Measurements from ENCODE around the gene ANKRD18B. TPM values are rescaled to one million over a fixed set of nuclear protein-coding genes. Genes with fewer than 3 reads are reported as not detected.
"Not testable (repeated sequence)": the region's sequence is repeated elsewhere in the genome, so short reads cannot be mapped to it uniquely, and the experiment has no call there.

Gene ANKRD18B
- total and polyA plus RNA-seq, 4 donors: not detected

DNA sequence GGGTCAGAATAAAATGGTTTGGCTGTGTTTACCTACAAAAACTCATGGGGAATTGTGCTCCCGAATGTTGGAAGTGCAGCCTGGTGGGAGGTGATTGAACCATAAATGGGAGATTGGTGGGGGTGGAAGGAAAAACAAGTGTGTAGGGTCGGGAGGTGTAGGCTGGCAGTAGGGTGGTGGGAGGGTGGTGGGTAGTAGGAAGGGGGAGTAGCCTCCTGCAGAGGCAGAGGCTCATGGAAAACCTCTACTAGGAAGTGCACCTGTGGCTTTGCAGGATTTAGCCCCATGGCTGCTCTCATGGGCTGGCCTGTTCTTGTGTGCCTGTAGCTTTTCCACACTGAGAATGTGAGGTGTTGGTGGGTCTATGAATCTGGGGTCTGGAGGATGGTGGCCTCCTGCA is 63.7 kb downstream of the ANKRD18B start:
- H3K4me3 ChIP-seq (ENCODE audit: low read length in 2 of 2); intact Hi-C loops (cut with DNase I); H3K36me3 ChIP-seq (ENCODE audit: control insufficient read depth in 1 of 2, insufficient read depth in 2 of 2, low read length in 1 of 2); DNase-seq; H3K4me1 ChIP-seq (ENCODE audit: control insufficient read depth in 1 of 2, insufficient read depth in 2 of 2, low read length in 2 of 2); H3K9me3 ChIP-seq (ENCODE audit: control insufficient read depth, low read length); H3K27me3 ChIP-seq (ENCODE audit: control insufficient read depth in 1 of 2, insufficient read depth in 2 of 2, low read length in 1 of 2); H3K27ac ChIP-seq (ENCODE audit: low read depth in 1 of 2, low read length in 2 of 2); ATAC-seq (ENCODE audit: low FRiP score): not testable (repeated sequence)
- no CpG with 5 or more reads among the region's 2 CpGs for WGBS, 2 donors

DNA sequence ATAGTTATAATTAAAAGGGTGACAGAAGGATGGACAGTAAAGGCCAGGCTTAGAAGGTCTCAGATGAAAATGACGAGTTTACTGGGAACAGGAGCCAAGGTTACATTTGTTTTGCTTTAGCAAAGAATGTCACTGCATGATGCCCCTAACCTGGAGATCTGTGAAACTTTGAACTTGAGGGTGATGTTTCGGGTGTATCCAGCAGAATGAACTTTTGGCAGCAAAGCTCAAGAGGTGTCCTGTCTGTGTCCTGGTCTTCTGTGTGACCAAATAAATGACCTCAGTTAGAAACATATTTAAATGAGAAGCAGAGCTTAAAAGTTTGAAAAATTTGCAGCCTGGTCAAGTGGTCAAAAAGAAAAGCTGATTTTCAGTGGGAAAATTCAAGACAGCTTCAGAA is 64.8 kb downstream of the ANKRD18B start:
- H3K4me3 ChIP-seq (ENCODE audit: low read length in 2 of 2); intact Hi-C loops (cut with DNase I); H3K27ac ChIP-seq (ENCODE audit: low read depth in 1 of 2, low read length in 2 of 2); ATAC-seq (ENCODE audit: low FRiP score); H3K27me3 ChIP-seq (ENCODE audit: control insufficient read depth in 1 of 2, insufficient read depth in 2 of 2, low read length in 1 of 2); H3K36me3 ChIP-seq (ENCODE audit: control insufficient read depth in 1 of 2, insufficient read depth in 2 of 2, low read length in 1 of 2); H3K4me1 ChIP-seq (ENCODE audit: control insufficient read depth in 1 of 2, insufficient read depth in 2 of 2, low read length in 2 of 2); H3K9me3 ChIP-seq (ENCODE audit: control insufficient read depth, low read length); DNase-seq: not testable (repeated sequence)
- WGBS, 2 donors: 95 to 100% methylated on average over 1 of the region's 2 CpGs

DNA sequence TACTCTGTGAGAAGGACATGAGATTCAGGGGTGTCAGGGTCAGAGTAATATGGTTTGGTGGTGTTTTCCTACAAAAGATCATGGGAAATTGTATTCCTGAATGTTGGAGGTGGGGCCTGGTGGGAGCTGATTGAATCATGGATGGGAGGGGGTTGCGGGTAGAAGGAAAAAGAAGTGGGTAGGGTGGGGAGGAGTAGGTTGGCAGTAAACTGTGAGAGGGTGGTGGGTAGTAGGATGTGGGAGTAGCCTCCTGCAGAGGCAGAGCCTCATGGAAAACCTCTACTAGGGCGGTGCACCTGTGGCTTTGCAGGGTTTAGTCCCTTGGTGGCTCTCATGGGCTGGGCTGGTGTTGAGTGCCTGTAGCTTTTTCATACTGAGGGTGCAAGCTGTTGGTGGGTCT is 66.8 kb downstream of the ANKRD18B start:
- H3K9me3 ChIP-seq (ENCODE audit: control insufficient read depth, low read length); H3K27me3 ChIP-seq (ENCODE audit: control insufficient read depth in 1 of 2, insufficient read depth in 2 of 2, low read length in 1 of 2); H3K27ac ChIP-seq (ENCODE audit: low read depth in 1 of 2, low read length in 2 of 2); DNase-seq; H3K36me3 ChIP-seq (ENCODE audit: control insufficient read depth in 1 of 2, insufficient read depth in 2 of 2, low read length in 1 of 2); H3K4me3 ChIP-seq (ENCODE audit: low read length in 2 of 2); H3K4me1 ChIP-seq (ENCODE audit: control insufficient read depth in 1 of 2, insufficient read depth in 2 of 2, low read length in 2 of 2); ATAC-seq (ENCODE audit: low FRiP score); intact Hi-C loops (cut with DNase I): not testable (repeated sequence)
- WGBS, 2 donors: 96 to 100% methylated on average over 2 of the region's 2 CpGs

- H3K36me3 ChIP-seq (ENCODE audit: control insufficient read depth in 1 of 2, insufficient read depth in 2 of 2, low read length in 1 of 2); H3K4me3 ChIP-seq (ENCODE audit: low read length in 2 of 2); ATAC-seq (ENCODE audit: low FRiP score); H3K27ac ChIP-seq (ENCODE audit: low read depth in 1 of 2, low read length in 2 of 2); H3K27me3 ChIP-seq (ENCODE audit: control insufficient read depth in 1 of 2, insufficient read depth in 2 of 2, low read length in 1 of 2); H3K9me3 ChIP-seq (ENCODE audit: control insufficient read depth, low read length); H3K4me1 ChIP-seq (ENCODE audit: control insufficient read depth in 1 of 2, insufficient read depth in 2 of 2, low read length in 2 of 2); intact Hi-C loops (cut with DNase I); DNase-seq: not testable (repeated sequence)
- WGBS, 2 donors: 94 to 96% methylated on average over 2 of the region's 2 CpGs
Measured at GRCh38 chr9:33596974-33597373, 72.9 kb downstream of the ANKRD18B start.

GRCh38 chr9:33597386-33597785 is 73.3 kb downstream of the ANKRD18B start:
- H3K27ac ChIP-seq (ENCODE audit: low read depth in 1 of 2, low read length in 2 of 2); H3K27me3 ChIP-seq (ENCODE audit: control insufficient read depth in 1 of 2, insufficient read depth in 2 of 2, low read length in 1 of 2); intact Hi-C loops (cut with DNase I); ATAC-seq (ENCODE audit: low FRiP score); H3K36me3 ChIP-seq (ENCODE audit: control insufficient read depth in 1 of 2, insufficient read depth in 2 of 2, low read length in 1 of 2); H3K4me1 ChIP-seq (ENCODE audit: control insufficient read depth in 1 of 2, insufficient read depth in 2 of 2, low read length in 2 of 2); H3K4me3 ChIP-seq (ENCODE audit: low read length in 2 of 2); H3K9me3 ChIP-seq (ENCODE audit: control insufficient read depth, low read length); DNase-seq: not testable (repeated sequence)
- WGBS, 2 donors: 64 to 67% methylated on average over 3 of the region's 3 CpGs

DNA sequence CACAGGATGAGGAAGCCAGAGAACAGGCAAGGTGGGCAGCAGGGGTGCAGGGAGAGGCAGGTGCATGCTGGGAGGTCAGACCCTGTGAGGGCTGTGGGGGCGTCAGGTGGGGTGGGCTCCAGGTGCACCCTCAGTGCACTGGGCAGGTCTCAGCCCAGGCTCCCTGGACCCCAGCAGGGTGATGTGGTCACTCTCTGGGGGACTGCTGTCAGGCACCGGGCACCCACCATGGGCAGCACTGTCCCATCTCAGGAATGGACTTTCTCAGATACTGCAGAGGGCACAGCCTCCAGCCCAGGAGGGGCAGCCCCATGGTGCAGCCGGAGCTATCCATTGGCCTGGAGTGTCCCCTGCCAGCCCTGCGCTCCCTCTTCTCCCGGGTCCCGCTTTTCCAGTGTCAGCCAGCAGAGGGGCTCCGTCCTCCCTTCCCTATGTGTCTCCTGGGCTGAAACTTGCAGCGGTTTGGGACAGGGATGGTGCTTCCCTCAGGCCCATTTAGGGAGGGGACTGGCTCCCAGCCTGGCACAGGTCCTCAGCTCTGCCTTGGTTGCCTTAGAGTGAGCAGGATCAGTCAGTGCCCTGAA is 74.8 kb downstream of the ANKRD18B start:
- H3K9me3 ChIP-seq (ENCODE audit: control insufficient read depth, low read length); H3K4me3 ChIP-seq (ENCODE audit: low read length in 2 of 2); ATAC-seq (ENCODE audit: low FRiP score); H3K27me3 ChIP-seq (ENCODE audit: control insufficient read depth in 1 of 2, insufficient read depth in 2 of 2, low read length in 1 of 2); H3K36me3 ChIP-seq (ENCODE audit: control insufficient read depth in 1 of 2, insufficient read depth in 2 of 2, low read length in 1 of 2); H3K4me1 ChIP-seq (ENCODE audit: control insufficient read depth in 1 of 2, insufficient read depth in 2 of 2, low read length in 2 of 2); intact Hi-C loops (cut with DNase I); H3K27ac ChIP-seq (ENCODE audit: low read depth in 1 of 2, low read length in 2 of 2): not testable (repeated sequence)
- WGBS, 2 donors: 85% methylated on average over 8 of the region's 8 CpGs
- DNase-seq: peak in 1 of 2 donors; percentile 37

DNA sequence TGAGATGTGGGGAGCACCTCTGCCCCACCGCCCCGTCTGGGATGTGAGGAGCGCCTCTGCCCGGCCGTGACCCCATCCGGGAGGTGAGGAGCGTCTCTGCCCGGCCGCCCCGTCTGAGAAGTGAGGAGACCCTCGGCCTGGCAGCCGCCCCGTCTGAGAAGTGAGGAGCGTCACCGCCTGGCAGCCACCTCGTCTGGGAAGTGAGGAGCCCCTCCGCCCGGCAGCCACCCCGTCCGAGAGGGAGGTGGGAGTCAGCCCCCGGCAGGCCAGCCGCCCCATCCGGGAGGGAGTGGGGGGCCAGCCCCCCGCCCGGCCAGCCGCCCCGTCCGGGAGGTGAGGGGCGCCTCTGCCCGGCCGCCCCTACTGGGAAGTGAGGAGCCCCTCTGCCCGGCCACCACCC is 76.9 kb downstream of the ANKRD18B start:
- peak in 1 of 2 donors; percentile 73 for DNase-seq
- ATAC-seq (ENCODE audit: low FRiP score); H3K4me3 ChIP-seq (ENCODE audit: low read length in 2 of 2); intact Hi-C loops (cut with DNase I); H3K27ac ChIP-seq (ENCODE audit: low read depth in 1 of 2, low read length in 2 of 2); H3K27me3 ChIP-seq (ENCODE audit: control insufficient read depth in 1 of 2, insufficient read depth in 2 of 2, low read length in 1 of 2); H3K36me3 ChIP-seq (ENCODE audit: control insufficient read depth in 1 of 2, insufficient read depth in 2 of 2, low read length in 1 of 2); H3K4me1 ChIP-seq (ENCODE audit: control insufficient read depth in 1 of 2, insufficient read depth in 2 of 2, low read length in 2 of 2); H3K9me3 ChIP-seq (ENCODE audit: control insufficient read depth, low read length): not testable (repeated sequence)
- 95 to 97% methylated on average over 26 to 31 of the region's 32 CpGs for WGBS, 2 donors

- H3K4me1 ChIP-seq (ENCODE audit: control insufficient read depth in 1 of 2, insufficient read depth in 2 of 2, low read length in 2 of 2); H3K4me3 ChIP-seq (ENCODE audit: low read length in 2 of 2); intact Hi-C loops (cut with DNase I); H3K36me3 ChIP-seq (ENCODE audit: control insufficient read depth in 1 of 2, insufficient read depth in 2 of 2, low read length in 1 of 2); DNase-seq; H3K9me3 ChIP-seq (ENCODE audit: control insufficient read depth, low read length); ATAC-seq (ENCODE audit: low FRiP score); H3K27ac ChIP-seq (ENCODE audit: low read depth in 1 of 2, low read length in 2 of 2); H3K27me3 ChIP-seq (ENCODE audit: control insufficient read depth in 1 of 2, insufficient read depth in 2 of 2, low read length in 1 of 2): not testable (repeated sequence)
- WGBS, 2 donors: 16 to 33% methylated on average over 3 of the region's 3 CpGs
Measured at GRCh38 chr9:33604249-33604648, 80.2 kb downstream of the ANKRD18B start.

DNA sequence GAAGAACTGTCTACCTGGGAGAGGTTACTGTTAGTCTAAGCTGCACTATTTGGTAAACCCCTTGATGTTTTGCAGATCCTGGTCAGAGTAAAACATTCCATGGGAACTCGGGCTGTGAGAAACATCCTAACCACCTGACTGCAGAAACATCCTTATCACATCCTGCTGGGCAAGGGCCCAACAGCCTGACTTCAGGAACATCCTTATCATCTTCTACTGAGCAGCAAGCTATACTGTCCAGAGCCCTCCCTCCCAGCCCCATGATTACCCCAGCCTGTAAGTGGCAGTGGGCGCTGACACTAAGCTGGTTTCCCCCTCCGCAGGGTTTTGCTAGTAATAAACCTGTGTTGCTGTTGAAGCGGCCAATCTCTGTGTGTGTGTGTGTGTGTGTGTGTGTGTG is 80.9 kb downstream of the ANKRD18B start:
- H3K4me3 ChIP-seq (ENCODE audit: low read length in 2 of 2); ATAC-seq (ENCODE audit: low FRiP score); H3K9me3 ChIP-seq (ENCODE audit: control insufficient read depth, low read length); H3K27me3 ChIP-seq (ENCODE audit: control insufficient read depth in 1 of 2, insufficient read depth in 2 of 2, low read length in 1 of 2); H3K4me1 ChIP-seq (ENCODE audit: control insufficient read depth in 1 of 2, insufficient read depth in 2 of 2, low read length in 2 of 2); intact Hi-C loops (cut with DNase I); H3K36me3 ChIP-seq (ENCODE audit: control insufficient read depth in 1 of 2, insufficient read depth in 2 of 2, low read length in 1 of 2); H3K27ac ChIP-seq (ENCODE audit: low read depth in 1 of 2, low read length in 2 of 2); DNase-seq: not testable (repeated sequence)
- 61 to 70% methylated on average over 4 of the region's 4 CpGs for WGBS, 2 donors
